Measurements from ENCODE around the gene SRPK1. TPM values are rescaled to one million over a fixed set of nuclear protein-coding genes. Genes with fewer than 3 reads are reported as not detected.

The SRPK1 gene
- total RNA-seq, 2 donors from 2014 or later, result 19.7 to 24.2 TPM

GRCh38 chr6:35859367-35859766 is 61.5 kb downstream of the SRPK1 start:
- no peak overlapping the region for H3K27ac ChIP-seq
- no peak overlapping the region for H3K4me3 ChIP-seq
- no peaks in the 10 kb centered on the region for H3K27me3 ChIP-seq
- peaks cover 34% of the 10 kb centered on the region for H3K36me3 ChIP-seq
- H3K9me3 ChIP-seq, result no peaks in the 10 kb centered on the region
- no peak for DNase-seq (ENCODE audit: low spot score)
- H3K4me1 ChIP-seq, result no peaks in the 10 kb centered on the region
- TF ChIP-seq CTCF (IDR thresholded peaks at IDR 0.05), result no peak

- H3K36me3 ChIP-seq, result peaks cover 34% of the 10 kb centered on the region
- no peak for DNase-seq (ENCODE audit: low spot score)
- no peak for TF ChIP-seq CTCF (IDR thresholded peaks at IDR 0.05)
- no peak overlapping the region for H3K4me3 ChIP-seq
- H3K27me3 ChIP-seq, result no peaks in the 10 kb centered on the region
- H3K27ac ChIP-seq, result no peak overlapping the region
- no peaks in the 10 kb centered on the region for H3K9me3 ChIP-seq
- no peaks in the 10 kb centered on the region for H3K4me1 ChIP-seq
These were observed 63.0 kb downstream of the SRPK1 start for GRCh38 chr6:35857853-35858252.

- Histone ChIP-seq H3K27me3 (no peaks in the 10 kb centered on the region), H3K27ac (no peak overlapping the region), H3K4me1 (no peaks in the 10 kb centered on the region), H3K36me3 (peaks cover 39% of the 10 kb centered on the region), H3K9me3 (no peaks in the 10 kb centered on the region), H3K4me3 (no peak overlapping the region)
- DNase-seq (ENCODE audit: low spot score), result no peak
- no peak for TF ChIP-seq CTCF (IDR thresholded peaks at IDR 0.05)
These were observed 64.6 kb downstream of the SRPK1 start for GRCh38 chr6:35856250-35856649.

DNA sequence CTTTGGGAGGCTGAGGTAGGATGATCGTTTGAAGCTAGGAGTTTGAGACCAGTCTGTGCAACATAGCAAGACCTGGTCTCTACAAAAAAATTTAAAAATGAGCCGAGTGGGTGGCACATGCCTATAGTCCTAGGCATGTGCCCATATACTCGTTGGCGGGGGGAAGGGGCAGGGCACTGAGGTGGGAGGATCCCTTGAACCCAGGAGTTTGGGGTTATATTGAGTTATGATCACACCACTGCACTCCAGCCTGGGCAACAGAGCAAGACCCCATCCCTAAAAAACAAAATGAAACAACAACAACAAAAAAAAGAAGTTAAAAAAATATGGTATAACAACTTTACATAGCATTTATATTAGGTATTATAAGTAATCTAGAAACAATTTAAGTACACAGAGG is 67.9 kb downstream of the SRPK1 start:
- Histone ChIP-seq H3K4me3 (no peak overlapping the region), H3K4me1 (no peaks in the 10 kb centered on the region), H3K27ac (no peak overlapping the region), H3K27me3 (no peaks in the 10 kb centered on the region), H3K36me3 (peaks cover 27% of the 10 kb centered on the region), H3K9me3 (peaks cover 0 to 8% of the 10 kb centered on the region in 2 donors)
- TF ChIP-seq CTCF (IDR thresholded peaks at IDR 0.05), result no peak
- no peak for DNase-seq (ENCODE audit: low spot score)

DNA sequence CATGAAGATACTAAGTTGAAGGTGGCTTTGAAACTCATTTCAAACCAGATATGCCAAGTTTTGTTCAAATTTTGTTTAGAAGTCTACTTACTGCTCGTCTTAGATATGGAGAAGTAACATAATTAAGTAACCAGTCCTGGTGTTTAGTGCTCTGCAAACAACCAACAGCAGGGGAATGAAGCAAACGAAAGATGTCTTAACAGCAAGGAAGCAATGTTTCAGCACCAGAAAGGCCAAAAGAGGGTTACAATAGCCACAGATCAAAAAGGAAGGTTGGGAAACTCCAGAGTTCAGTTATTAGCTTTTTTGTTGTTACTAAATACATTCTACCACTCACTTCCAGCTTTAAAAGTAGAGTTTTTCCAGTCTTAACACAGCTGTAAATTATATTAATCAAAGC is 70.7 kb downstream of the SRPK1 start:
- Histone ChIP-seq H3K27me3 (no peaks in the 10 kb centered on the region), H3K36me3 (peaks cover 9% of the 10 kb centered on the region), H3K27ac (no peak overlapping the region), H3K4me3 (no peak overlapping the region), H3K9me3 (peaks cover 0 to 8% of the 10 kb centered on the region in 2 donors), H3K4me1 (no peaks in the 10 kb centered on the region)
- TF ChIP-seq CTCF (IDR thresholded peaks at IDR 0.05), result no peak
- no peak for DNase-seq (ENCODE audit: low spot score)

- no peaks in the 10 kb centered on the region for H3K27me3 ChIP-seq
- peaks cover 3% of the 10 kb centered on the region for H3K36me3 ChIP-seq
- TF ChIP-seq CTCF (IDR thresholded peaks at IDR 0.05), result no peak
- no peak overlapping the region for H3K4me3 ChIP-seq
- H3K4me1 ChIP-seq, result no peaks in the 10 kb centered on the region
- H3K27ac ChIP-seq, result no peak overlapping the region
- no peak for DNase-seq (ENCODE audit: low spot score)
- peaks cover 0 to 8% of the 10 kb centered on the region in 2 donors for H3K9me3 ChIP-seq
These were observed 76.6 kb downstream of the SRPK1 start for GRCh38 chr6:35844290-35844689.

Data from right atrium auricular region (tissue), 2 donors.